D721Med (cell line): ENCODE results near the gene FKBP9.

Experiments used
- DNase-seq: peaks from one replicate; pipeline ENCODE4 v3.0.0; 2011; ENCODE audit warnings: low spot score; ENCODE audit not compliant: insufficient read length
- FAIRE-seq: peaks from 2 replicates; lab custom pipeline; 2011; peaks lifted over from hg19 to GRCh38; lab: Jason Lieb, UNC
- CTCF ChIP-seq: IDR thresholded peaks from 2 replicates; pipeline ENCODE4 v1.5.1; 2012; ENCODE audit warnings: mild to moderate bottlenecking, control low read depth; ENCODE audit not compliant: insufficient read depth; ENCODE audit errors: missing control alignments

The FKBP9 gene

GRCh38 chr7:33055158-33055557 lies 97.9 kb downstream of the FKBP9 start:
- FAIRE-seq (no peak), DNase-seq (no peak)
- no peak for TF ChIP-seq CTCF
